HT1080 (cell line): Measurements from ENCODE around the gene CDKAL1. TPM values are rescaled to one million over a fixed set of nuclear protein-coding genes. Genes with fewer than 3 reads are reported as not detected.

Experiments
- DNase-seq: peaks from one replicate; pipeline ENCODE4 v3.0.0-alpha.2; 2015; ENCODE audit warnings: low read depth
- total RNA-seq: library from RNA; depleted of rRNA; stranded (reverse); fragments of >200 nt; shearing (Covaris generic); gene quantifications from 2 replicates; pipeline ENCODE4 v1.2.3, GENCODE V29; 2014

The CDKAL1 gene
- total RNA-seq, 1 experiment from 2014 or later = 13.5 TPM

DNA sequence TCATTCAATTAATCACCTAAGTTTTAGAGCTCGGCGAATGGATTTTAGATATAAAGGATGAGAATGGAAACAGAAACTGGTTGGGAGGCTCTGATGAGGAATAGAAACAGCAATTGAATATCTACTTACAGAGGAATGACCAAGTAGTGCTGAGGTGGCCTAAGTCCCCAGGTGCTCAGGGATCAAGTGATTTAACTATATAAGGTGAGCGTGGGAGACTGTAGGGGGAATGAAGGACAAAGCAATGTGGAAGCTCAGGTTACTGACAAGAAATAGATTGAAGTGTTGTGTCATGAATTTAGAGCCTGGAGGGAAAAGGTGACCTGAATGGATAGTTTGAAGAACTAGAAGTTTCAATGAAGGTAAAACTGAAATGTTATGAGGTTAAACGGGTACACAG lies 563.9 kb downstream of the CDKAL1 start:
- DNase-seq = no peak

DNA sequence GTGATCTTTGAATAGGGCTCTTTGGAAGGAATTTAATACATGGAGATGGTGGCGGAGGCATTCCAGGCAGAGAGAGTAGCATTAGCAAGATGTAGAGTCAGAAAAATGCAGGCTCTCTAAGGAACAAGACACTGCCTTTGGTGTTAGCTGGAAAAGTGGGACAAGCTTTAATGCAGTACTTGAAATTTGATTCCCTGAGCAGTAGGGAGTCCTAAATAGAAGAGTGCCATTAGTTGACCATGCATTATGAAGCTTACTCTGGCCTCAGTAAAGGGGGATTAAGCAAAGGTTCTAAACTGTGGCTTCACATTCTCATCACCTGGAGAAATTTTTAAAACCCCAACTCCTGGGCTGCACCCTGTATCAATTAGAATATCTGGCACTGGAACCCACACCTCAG lies 564.5 kb downstream of the CDKAL1 start:
- DNase-seq = no peak

DNA sequence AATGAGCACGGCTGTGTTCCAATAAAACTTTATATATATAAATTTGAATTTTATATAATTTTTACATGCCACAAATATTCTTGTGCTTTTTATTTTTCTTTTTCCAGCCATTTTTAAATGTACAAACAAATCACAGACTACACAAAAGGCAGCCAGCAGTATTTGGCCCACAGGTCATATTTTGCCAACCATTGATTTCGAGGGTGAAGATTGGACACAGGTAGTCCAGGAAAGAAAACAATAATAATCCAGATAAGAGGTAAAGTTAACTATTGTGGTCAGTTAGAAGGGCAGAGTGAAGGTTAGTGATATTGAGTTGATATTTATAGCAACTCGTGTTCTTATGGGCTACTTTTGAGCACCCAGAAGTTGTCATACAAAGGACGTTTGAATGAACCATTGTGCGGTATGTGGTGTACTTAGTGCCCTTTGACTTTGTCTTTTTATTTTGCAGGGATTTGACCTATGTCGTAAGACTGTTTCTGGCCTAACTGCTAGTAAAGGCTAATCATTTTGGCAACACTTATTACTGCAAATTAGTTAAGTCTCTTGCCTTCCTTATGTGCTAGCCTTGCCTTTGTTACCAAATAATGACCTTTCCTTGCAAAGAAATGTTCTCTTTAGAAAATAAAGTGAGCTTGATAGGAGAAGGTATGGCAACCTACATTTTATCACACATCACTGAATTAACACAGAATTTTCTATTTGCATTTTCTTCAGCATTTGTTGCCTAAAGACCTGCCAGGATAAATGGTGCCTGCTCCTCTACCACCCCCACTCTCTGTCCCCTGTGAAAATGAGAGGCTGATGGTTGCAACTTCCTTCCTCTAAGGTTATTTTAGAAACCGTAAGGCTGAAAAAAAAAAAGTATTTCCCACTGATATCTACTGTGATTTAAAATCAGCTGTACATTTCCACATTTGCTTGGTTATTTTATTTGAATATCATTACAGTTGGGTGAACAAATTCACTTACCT lies 565.4 kb downstream of the CDKAL1 start:
- no peak for DNase-seq

DNA sequence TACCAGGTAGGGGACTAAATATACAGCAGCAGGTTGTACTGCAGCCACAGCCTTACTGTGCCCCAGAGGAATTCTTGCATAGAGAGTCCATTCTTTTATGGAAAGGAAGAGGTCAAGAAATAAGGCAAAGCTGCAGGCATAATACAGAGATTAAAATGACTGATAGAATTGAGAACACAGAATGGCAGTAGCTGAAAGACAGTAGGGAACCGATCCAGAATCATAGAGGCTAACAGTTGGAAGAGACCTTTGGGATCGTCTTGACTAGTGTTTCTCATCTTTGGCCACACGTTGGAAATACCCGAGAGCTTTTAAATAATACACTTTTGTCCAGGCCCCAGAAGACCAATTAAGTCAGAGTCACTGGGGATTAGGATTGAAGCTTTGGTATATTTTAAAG lies 566.7 kb downstream of the CDKAL1 start:
- no peak for DNase-seq

DNA sequence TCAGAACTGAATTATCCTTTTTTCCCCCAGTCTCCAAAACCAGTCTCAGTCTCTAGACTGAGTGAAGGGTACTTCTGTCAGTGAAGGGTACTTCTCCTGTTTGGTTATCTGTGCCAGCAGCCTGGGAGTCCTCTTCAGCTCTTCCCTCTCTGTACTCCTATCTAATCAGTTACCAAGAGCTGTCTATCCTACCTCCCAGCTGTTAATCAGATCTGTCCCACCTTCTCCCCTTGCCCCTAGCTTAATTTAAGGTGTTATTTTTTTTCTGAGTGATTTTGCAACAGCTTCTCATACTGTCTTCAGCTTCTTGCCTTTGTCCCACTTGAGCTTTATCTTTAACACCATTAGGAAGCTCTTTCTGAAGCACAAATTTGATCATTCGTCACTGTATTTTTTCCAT lies 567.4 kb downstream of the CDKAL1 start:
- DNase-seq = no peak

DNA sequence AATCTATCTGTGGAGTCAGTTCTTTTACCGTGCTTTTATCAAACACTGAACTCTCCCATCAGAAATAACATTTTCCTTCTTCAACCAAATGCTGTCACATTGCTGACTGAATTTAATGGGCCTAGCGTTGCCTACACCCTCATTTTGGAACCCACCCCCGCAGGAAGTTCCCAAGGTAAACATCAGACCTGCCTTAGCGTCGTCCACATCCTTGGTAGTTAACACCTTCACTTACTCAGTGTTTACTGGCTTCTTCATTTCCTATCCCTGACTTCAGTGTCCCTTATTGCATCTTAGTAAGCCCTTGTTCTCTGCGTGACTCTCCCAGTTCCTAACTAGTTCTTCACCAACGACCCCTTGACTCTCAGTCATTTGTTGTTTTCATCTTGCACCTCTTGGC lies 567.9 kb downstream of the CDKAL1 start:
- DNase-seq = no peak

DNA sequence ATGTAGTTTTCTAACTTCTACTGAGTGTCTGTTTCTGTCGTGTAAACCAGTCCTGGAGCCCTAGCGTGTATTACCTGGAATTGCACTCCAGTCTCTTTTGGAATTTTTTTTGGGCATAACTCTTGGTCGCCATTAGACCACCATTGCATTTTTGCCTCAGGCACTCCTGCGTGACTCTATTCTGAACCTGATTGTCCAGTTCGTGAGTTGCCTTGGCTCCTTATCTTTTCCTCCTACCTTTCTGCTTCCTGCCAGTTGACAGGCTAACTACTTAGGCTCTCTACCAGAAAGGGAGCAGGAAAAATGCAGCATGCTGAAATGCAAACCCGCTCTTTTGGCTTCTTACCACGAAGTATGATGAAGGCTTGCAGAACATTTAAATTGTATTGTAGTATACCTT lies 568.4 kb downstream of the CDKAL1 start:
- DNase-seq = no peak

DNA sequence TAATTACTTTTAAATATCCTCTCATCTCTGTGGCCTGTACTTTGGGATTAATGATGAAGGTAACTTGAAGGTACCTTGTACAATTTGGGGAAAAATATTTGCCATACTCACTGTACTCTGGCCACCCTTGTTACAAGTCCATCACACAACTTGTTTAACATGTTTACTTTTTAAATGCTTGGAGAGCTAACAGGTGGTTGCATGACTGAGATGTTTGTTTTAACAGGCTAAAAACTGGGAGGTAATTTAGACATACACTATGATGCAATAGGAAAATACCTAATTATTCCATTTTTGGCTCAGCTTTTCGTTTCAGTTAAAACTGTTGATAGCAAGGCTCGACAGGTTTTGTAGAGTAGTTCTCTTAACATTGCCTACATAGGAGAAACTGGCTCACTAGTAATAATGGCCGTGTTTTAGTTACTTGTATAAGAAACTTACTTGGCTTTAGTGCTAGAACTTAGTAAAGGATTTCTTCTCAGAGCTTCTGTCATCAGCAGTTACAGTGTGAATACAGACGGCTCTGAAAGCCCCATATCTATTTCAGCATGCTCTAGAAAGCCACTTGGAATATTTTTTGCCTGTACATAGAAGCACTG lies 569.5 kb downstream of the CDKAL1 start:
- no peak for DNase-seq

DNA sequence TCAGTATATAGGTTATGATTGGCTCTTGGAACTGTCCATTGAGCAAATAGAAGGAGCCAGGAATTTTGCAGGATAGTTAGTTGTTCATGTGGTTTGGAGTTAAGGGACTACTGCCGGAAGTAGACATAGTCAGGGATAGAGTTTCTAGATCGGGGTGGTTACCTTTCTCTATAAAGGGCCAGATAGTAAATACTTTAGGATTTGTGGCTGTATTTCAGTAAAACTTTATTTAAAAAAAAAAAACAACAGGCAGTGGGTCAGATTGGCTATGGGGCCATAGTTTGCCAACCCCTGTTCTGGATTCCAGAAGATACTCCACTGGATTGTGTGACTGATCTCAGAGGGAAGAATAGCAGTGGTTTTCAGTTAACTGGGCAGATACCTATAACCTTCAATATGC lies 570.0 kb downstream of the CDKAL1 start:
- DNase-seq = no peak

DNA sequence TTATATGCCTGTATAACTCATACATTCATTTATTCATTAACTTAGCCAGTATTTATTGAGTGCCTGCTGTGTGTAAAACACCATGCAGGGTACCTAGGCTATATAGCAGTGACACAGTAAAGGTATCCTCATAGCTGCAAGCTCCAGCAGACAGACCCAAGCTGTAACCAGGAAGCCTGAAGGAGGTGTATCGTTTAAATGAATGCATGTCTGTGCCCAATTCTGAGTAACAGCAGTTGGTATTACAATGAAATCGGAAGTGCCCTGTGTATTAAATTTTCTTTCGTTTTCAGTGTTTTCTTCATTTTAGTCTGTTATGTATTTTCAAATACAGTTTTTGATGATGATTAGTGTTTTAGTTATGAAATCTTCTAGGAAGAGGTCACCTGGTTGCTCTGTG lies 573.5 kb downstream of the CDKAL1 start:
- DNase-seq = no peak

DNA sequence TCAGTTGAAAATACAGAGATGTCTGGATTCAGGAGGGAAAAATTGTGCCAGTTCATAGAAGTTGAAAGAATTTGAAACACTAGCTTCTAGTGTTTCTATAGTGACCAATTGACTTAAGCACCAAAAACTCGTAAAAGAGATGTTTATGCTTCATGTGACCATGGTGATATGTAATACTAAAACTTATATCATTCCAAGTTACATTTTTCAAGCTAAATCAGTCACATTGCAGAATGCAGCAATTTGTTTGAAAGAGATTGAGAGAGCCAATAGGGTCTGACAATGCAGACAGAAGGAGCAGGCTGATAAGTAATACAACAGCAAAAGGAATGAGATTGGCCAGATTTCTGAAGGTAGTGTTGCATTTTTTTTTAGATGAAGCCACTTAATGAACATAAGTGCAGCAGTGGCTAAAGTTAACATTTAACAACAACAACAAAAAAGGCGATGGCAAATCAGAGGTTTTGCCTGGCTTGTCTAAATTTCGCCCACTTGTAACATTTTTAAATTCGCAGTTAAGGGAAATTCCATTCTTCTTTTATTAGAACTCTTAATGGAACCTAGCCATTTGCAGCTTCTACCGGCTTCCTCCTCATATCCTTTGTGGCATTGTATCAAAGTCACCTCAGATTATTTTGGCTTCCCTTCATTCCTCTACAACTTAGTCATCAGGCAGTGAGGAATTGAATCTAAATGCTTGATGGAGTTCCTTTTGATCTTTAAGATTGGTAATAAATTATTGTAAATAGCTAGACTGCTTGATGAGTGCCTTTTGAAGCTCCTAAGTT lies 575.3 kb downstream of the CDKAL1 start:
- DNase-seq = peak; percentile 85

DNA sequence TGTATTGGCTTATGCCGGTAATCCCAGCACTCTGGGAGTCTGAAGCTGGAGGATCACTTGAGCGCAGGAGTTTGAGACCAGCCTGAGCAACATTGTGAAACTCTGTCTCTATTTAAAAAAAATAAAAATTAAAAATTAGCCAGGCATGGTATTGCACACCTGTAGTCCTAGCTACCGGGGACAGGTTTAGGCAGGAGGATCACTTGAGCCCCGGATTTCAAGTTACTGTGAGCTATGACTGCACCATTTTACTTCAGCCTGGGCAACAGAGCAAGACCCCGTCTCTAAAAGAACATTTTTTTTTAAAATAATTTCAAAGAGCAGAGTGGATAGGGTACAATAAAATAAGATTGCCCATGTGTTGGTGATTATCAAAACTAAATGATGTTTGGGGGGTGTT lies 576.4 kb downstream of the CDKAL1 start:
- no peak for DNase-seq

DNA sequence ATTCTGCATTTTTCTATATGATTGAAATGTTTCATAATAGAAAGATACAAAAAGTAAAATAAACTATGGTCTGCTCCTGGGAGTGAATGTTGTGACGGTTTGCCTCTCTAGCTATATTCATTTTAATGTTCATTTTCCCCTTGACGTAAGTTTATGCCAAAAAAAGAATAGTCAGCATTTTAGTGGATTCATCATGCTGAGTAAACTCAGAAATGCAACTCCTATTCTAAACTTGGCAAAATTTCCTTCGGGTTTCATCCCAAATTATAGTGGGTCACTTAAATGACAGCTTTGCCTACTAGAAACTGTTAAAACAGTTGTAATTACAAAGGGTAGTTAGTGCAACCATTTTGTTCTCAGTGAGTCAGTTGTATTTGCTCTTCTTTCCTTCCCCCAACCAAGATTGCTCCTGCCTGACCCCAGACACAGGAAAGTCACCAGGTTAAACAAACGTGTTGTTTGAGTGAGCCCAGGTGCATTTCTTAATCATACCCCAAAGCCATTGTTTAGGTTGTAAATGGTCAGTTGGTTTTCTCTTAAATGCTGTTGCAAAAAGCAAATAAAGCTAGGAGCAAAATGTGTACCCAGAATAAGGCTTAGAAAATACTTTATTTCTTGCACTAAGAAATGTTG lies 577.0 kb downstream of the CDKAL1 start:
- DNase-seq = peak; percentile 13

DNA sequence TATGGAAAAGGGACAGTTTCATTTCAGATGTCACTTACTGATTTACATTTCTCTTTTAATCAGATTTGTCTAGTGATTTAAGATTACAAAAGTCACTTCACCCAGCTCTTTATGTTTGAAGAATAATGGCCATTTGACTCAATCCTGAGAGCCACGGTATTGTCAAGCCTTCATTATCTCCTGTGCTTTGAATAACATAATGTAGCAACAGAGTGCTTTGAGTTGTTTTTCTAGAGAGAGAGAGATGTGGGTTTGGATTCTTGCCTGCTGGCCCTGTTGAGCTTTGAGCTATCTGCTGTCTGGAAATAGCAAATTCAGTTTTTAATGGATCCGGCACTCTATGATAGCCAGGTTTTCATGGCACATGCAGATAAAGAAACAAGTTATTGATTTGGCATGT lies 580.9 kb downstream of the CDKAL1 start:
- no peak for DNase-seq

DNA sequence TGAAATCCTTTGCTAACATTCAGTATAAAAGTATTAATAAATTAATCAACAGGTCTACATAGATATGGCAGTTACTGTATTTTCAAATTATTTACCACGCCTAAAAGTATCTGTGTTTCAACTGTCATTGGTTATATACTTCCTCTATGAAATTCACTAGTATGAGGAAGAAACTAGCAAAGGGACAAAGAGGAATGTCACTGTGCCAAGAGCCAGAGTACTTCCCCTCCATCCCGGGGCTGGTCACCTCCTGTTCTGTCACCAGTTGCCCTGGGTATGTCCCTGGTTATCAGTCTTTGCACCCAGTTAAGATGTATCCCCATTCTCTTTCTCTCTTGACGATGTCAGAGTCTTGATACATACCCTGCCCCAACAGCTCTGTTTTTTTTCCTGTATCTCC lies 582.5 kb downstream of the CDKAL1 start:
- no peak for DNase-seq

DNA sequence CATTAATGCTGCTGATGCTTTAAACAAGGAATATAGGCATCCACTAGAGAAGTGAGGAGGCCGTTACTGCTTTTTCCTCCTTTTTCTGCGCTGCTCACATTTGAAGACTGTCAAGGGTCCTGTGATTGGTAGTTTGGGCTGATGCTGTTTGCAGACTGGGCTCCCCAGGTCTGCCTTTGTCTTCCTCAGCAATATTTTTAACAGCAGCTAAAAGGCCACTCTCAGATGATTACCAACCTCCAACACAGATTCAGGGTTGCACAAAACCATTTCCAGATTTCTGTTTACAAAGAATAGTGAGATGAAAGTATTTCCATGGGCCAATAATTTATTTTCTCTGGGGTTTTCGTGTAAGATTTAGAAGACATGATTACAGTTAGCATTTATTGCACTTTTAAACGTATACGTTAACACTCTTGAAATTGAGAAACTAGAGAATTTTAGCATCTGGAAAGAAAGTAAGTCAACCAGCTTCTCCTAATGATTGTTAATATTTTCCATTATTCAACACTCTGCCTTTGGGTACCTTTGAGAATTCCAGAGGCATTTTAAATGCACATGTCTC lies 584.0 kb downstream of the CDKAL1 start:
- no peak for DNase-seq

DNA sequence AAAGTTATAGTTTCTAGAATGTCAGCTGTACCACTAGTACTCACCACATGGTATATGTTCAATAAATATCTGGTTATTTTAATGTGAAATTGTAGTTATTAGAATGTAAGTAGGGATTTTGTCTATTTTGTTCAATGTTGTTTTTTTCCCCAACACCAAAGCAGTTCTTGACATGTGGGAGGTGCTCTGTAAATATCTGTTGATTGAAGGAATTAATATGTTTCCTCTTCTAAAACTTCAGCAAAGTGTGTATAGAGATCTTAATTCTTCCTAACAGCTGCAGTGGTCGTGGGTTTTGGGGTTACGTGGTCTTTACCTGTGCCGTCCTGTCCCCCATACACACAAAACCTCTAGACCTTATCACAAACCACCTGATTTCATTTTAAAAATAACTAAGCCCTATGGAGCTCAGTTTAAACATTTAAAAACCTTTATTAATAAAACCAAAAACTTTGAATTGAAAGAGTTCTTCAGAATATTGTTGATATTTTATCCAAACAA lies 587.4 kb downstream of the CDKAL1 start:
- DNase-seq = no peak

DNA sequence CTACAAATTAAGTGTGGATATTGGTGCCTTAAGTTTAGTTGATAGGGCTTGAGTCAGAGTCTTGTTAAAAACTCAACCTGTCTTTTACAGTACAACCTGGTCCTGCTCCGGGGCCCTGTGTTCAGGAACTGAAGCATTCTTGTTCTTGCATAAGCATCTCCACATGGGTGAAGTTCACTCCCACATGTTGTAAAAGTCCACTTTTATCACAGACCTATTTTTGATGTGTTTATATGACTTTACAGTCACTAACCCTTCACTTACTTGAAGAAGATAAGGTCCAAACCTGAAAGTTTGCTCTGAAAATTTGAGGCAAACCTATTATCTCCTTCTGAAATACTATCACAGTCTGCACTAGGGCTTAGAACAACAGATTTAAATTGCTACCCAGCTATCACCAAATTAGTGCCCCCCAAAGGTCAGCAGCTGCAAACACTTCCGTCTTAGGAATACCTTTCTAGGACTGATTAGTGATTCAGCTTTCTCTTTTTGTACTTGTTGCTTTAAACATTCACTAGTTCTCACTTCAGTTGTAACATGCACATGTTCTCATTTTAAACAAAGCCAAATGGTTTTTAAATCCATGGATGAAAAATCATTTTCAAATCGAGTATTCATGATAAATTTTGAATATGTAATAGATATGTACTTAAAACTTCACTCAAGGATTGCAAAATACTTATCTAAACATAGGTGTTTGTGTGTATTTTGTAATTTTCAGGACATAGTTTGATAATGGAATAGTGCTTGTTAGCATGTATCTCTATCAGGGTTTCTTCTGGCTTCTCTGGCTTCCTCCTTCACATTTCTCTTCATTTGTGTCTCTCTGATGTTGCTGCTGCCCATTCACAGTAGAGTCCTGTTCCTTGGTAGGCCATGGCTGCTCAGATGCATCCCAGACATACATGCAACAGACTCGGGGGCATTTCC lies 589.5 kb downstream of the CDKAL1 start:
- no peak for DNase-seq

DNA sequence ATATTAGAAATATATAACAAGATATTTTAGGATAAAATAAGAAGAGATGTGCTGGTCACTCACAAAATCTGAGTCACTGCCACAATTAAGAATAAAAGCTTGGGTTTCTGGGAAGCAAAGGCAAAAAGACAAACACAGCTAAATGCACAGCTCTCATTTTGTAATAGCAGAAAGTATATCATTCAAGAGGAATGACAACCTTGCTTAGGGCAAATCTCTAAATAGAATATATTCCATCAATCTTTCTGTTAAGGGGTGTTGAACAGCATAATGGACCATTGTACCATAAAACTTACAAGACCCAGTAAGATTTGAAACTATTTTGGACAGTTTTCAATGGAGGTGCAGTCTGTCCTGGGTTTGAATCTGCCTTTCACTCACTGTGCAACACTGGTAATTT lies 594.3 kb downstream of the CDKAL1 start:
- DNase-seq = no peak

DNA sequence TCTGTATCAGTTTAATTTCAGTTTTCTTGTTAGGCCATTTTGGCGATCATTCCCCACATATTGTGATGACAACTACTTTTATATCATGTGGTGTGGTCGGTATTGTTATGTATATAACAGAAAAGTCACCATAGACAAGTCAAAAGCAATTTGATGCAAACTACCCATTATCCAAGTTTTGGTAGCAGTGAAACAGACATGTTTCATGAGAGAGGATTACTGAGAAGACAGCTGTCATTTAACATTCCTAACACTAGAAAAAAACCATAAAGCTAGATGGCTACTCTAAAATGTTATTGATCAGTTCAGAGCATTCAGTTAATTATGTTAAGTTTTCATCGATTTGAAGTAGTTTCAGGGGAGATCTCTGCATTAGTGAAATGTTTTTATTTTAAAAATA lies 597.1 kb downstream of the CDKAL1 start:
- DNase-seq = no peak
